ENCODE measurements around the gene MYO3B. TPM values are rescaled to one million over a fixed set of nuclear protein-coding genes. Genes with fewer than 3 reads are reported as not detected.

Gene MYO3B
- total and polyA plus RNA-seq, 2 of the 8 experiments (the other 6 are each of a cell fraction or from before 2014, with no cell fraction given), result 0.17 to 0.19 TPM

DNA sequence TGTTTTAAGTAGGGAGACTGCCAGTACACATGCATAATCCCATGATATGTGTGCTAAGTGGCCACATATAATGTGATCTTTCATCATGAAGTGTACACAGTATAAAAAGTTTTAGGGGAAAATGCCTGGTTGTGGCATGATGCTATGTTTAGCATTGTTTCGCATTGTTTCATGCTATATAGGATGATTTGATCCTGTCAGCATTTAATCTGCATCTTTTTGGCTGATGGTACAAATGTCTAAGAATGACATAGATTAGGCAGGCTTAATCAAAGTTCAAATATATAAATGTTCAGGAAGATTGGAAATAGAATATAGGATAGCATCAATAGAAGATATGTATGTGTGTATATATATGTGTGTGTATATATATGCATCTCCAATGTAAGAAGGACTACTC lies 83.6 kb downstream of the MYO3B start:
- POLR2A ChIA-PET (ENCODE audit: partially characterized antibody), result no interaction called here
- FAIRE-seq (no peak), DNase-seq (ENCODE audit: low read depth in 1 of 2, low spot score in 2 of 2) (no peak)
- H4K91ac ChIP-seq (replicated peaks; ENCODE audit: insufficient read length, low read length), result no peak overlapping the region
- 96% methylated on average over 1 of the region's 1 CpG; no CpG with 5 or more reads in 1 of the 2 experiments for WGBS, 2 experiments (ENCODE audit: extremely low coverage in 1 of 2, insufficient coverage in 1 of 2, insufficient read length in 1 of 2, insufficient replicate concordance in 2 of 2, low coverage in 1 of 2, low lambda C conversion rate in 2 of 2, missing lambda C conversion rate in 1 of 2)
- H2BK15ac ChIP-seq (ENCODE audit: low read length), result no peak overlapping the region
- H2AK5ac ChIP-seq (ENCODE audit: low read depth, low read length), result no peak overlapping the region
- no peak overlapping the region for H3K4me3 ChIP-seq (ENCODE audit: extremely low read depth in 1 of 4, insufficient read depth in 2 of 4, low read depth in 3 of 4, low read length in 4 of 4)
- no peaks in the 10 kb centered on the region for H3K79me1 ChIP-seq (ENCODE audit: low read depth, low read length)
- no peaks in the 10 kb centered on the region for H3K79me2 ChIP-seq (ENCODE audit: control insufficient read depth in 1 of 2, insufficient read depth in 2 of 2, low read length in 2 of 2)
- no peak overlapping the region for H2BK20ac ChIP-seq (ENCODE audit: low read length)
- H3K14ac ChIP-seq (ENCODE audit: insufficient read length), result no peak overlapping the region
- H4K5ac ChIP-seq (ENCODE audit: insufficient read length, low read depth, low read length), result no peak overlapping the region
- H3K4me2 ChIP-seq (ENCODE audit: insufficient read depth in 1 of 2, low read depth in 2 of 2, low read length in 2 of 2), result no peak overlapping the region
- TF ChIP-seq KDM5A (IDR thresholded peaks at IDR 0.05; ENCODE audit: low read length) (no peak), PHF8 (conservative IDR thresholded peaks at IDR 0.05; ENCODE audit: low read depth, low read length) (no peak), GTF2F1 (IDR thresholded peaks at IDR 0.05; ENCODE audit: borderline replicate concordance, low read depth, low read length) (no peak), BCL11A (IDR thresholded peaks at IDR 0.05; ENCODE audit: low read depth in 2 of 2, low read length in 2 of 2) (no peak), ZNF274 (IDR thresholded peaks at IDR 0.05; ENCODE audit: borderline replicate concordance, extremely low read depth, low read length) (no peak), EP300 (IDR thresholded peaks at IDR 0.05; ENCODE audit: borderline replicate concordance in 1 of 2, low read depth in 2 of 2, low read length in 2 of 2) (no peak), RBBP5 (IDR thresholded peaks at IDR 0.05; ENCODE audit: borderline replicate concordance, low read depth, low read length) (no peak), HDAC6 (IDR thresholded peaks at IDR 0.05; ENCODE audit: low read depth, low read length) (no peak), POLR2AphosphoS5 (IDR thresholded peaks at IDR 0.05; ENCODE audit: low read depth, low read length) (no peak), CREB1 (IDR thresholded peaks at IDR 0.05) (no peak), FOSL1 (IDR thresholded peaks at IDR 0.05; ENCODE audit: insufficient read depth, low read depth, low read length) (no peak), SUZ12 (IDR thresholded peaks at IDR 0.05; ENCODE audit: low read length) (no peak)
- TF ChIP-seq, protein P1, sequence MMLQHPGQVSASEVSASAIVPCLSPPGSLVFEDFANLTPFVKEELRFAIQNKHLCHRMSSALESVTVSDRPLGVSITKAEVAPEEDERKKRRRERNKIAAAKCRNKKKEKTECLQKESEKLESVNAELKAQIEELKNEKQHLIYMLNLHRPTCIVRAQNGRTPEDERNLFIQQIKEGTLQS (IDR thresholded peaks at IDR 0.05; ENCODE audit: insufficient read depth, low read depth, low read length), result no peak
- H3K23me2 ChIP-seq (ENCODE audit: low read depth, low read length), result no peaks in the 10 kb centered on the region
- H3K23ac ChIP-seq (ENCODE audit: insufficient read length), result no peak overlapping the region
- H3K56ac ChIP-seq (replicated peaks; ENCODE audit: insufficient read length, low read depth, low read length), result no peak overlapping the region
- no peak overlapping the region for H3K9ac ChIP-seq (replicated peaks in 1 of 4; ENCODE audit: extremely low read depth in 1 of 4, low read depth in 3 of 4, low read length in 3 of 4)
- no peak overlapping the region for H2AFZ ChIP-seq (ENCODE audit: low read length)
- H3K4me1 ChIP-seq (replicated peaks in 1 of 4; ENCODE audit: control insufficient read depth in 3 of 4, insufficient read depth in 4 of 4, low read length in 3 of 4), result no peaks in the 10 kb centered on the region
- H4K8ac ChIP-seq (ENCODE audit: extremely low read depth, insufficient read depth, low read length), result no peak overlapping the region
- H3K4ac ChIP-seq (replicated peaks; ENCODE audit: insufficient read length, low read depth, low read length), result no peak overlapping the region
- CTCF ChIA-PET (ENCODE audit: partially characterized antibody), result interaction anchor here (1.0 to 1.1 kb wide), 2 partner anchors 100 to 128 kb away, joined by 3 read pairs; no protein-coding TSS in a partner anchor
- H3K36me3 ChIP-seq (ENCODE audit: control insufficient read depth in 2 of 4, insufficient read depth in 4 of 4, low read length in 3 of 4), result no peaks in the 10 kb centered on the region; a peak in 1 of 8 replicates
- no peaks in the 10 kb centered on the region for H4K20me1 ChIP-seq (replicated peaks in 1 of 2; ENCODE audit: control insufficient read depth in 1 of 2, insufficient read depth in 2 of 2, low read length in 2 of 2)
- no peak overlapping the region for H3K27ac ChIP-seq (ENCODE audit: low read depth, low read length)
- H3K18ac ChIP-seq (ENCODE audit: extremely low read depth, low read length), result no peak overlapping the region
- no peak overlapping the region for H2BK12ac ChIP-seq (ENCODE audit: low read depth, low read length)
- no peak overlapping the region for H2BK5ac ChIP-seq (ENCODE audit: low read depth, low read length)
- no peak overlapping the region for H2BK120ac ChIP-seq (replicated peaks; ENCODE audit: low read depth, low read length)
- no peaks in the 10 kb centered on the region for H3K27me3 ChIP-seq (replicated peaks in 1 of 4; ENCODE audit: control insufficient read depth in 3 of 4, extremely low read depth in 1 of 4, insufficient read depth in 3 of 4, low read length in 3 of 4)
- H3K9me3 ChIP-seq (ENCODE audit: insufficient read depth in 2 of 2, low read depth in 1 of 2, low read length in 1 of 2), result peaks cover 0 to 3% of the 10 kb centered on the region in 2 experiments; a peak in 1 of 4 replicates
